ENCODE measurements around the gene GSTM3.

GSTM3 gene

GRCh38 chr1:109726728-109727373 is 14.0 kb downstream of the GSTM3 start:
- no peaks in the 10 kb centered on the region for H3K27me3 ChIP-seq (ENCODE audit: insufficient read depth, low read depth, severe bottlenecking)
- H3K9me3 ChIP-seq (ENCODE audit: severe bottlenecking) = peaks cover 5% of the 10 kb centered on the region
- no peak for TF ChIP-seq CTCF (IDR thresholded peaks at IDR 0.05; ENCODE audit: low read depth, low read length)
- no peak for DNase-seq
- no peak overlapping the region for H3K27ac ChIP-seq
- no peak overlapping the region for H3K4me3 ChIP-seq (ENCODE audit: low read depth, low read length)
- no peaks in the 10 kb centered on the region for H3K36me3 ChIP-seq

- H3K36me3 ChIP-seq = no peaks in the 10 kb centered on the region
- H3K9me3 ChIP-seq (ENCODE audit: severe bottlenecking) = peaks cover 5% of the 10 kb centered on the region
- H3K27ac ChIP-seq = no peak overlapping the region
- H3K4me3 ChIP-seq (ENCODE audit: low read depth, low read length) = no peak overlapping the region
- no peaks in the 10 kb centered on the region for H3K27me3 ChIP-seq (ENCODE audit: insufficient read depth, low read depth, severe bottlenecking)
- DNase-seq = no peak
- no peak for TF ChIP-seq CTCF (IDR thresholded peaks at IDR 0.05; ENCODE audit: low read depth, low read length)
Observed at GRCh38 chr1:109726007-109726406, 14.8 kb downstream of the GSTM3 start.

- H3K27ac ChIP-seq = no peak overlapping the region
- DNase-seq = no peak
- peaks cover 5% of the 10 kb centered on the region for H3K9me3 ChIP-seq (ENCODE audit: severe bottlenecking)
- no peak overlapping the region for H3K4me3 ChIP-seq (ENCODE audit: low read depth, low read length)
- no peaks in the 10 kb centered on the region for H3K36me3 ChIP-seq
- TF ChIP-seq CTCF (IDR thresholded peaks at IDR 0.05; ENCODE audit: low read depth, low read length) = no peak
- H3K27me3 ChIP-seq (ENCODE audit: insufficient read depth, low read depth, severe bottlenecking) = no peaks in the 10 kb centered on the region
Observed at GRCh38 chr1:109725510-109725909, 15.3 kb downstream of the GSTM3 start.

- H3K9me3 ChIP-seq (ENCODE audit: severe bottlenecking) = peaks cover 5% of the 10 kb centered on the region
- no peak for TF ChIP-seq CTCF (IDR thresholded peaks at IDR 0.05; ENCODE audit: low read depth, low read length)
- no peak overlapping the region for H3K4me3 ChIP-seq (ENCODE audit: low read depth, low read length)
- no peaks in the 10 kb centered on the region for H3K36me3 ChIP-seq
- no peaks in the 10 kb centered on the region for H3K27me3 ChIP-seq (ENCODE audit: insufficient read depth, low read depth, severe bottlenecking)
- no peak for DNase-seq
- H3K27ac ChIP-seq = no peak overlapping the region
Observed at GRCh38 chr1:109724933-109725332, 15.9 kb downstream of the GSTM3 start.

- no peak for TF ChIP-seq CTCF (IDR thresholded peaks at IDR 0.05; ENCODE audit: low read depth, low read length)
- DNase-seq = no peak
- Histone ChIP-seq H3K9me3 (ENCODE audit: severe bottlenecking) (peaks cover 5% of the 10 kb centered on the region), H3K27me3 (ENCODE audit: insufficient read depth, low read depth, severe bottlenecking) (no peaks in the 10 kb centered on the region), H3K27ac (no peak overlapping the region), H3K36me3 (no peaks in the 10 kb centered on the region), H3K4me3 (ENCODE audit: low read depth, low read length) (no peak overlapping the region)
Observed at GRCh38 chr1:109722908-109723691, 17.7 kb downstream of the GSTM3 start.

All from WERI-Rb-1 (cell line).